ENCODE results near the gene ITIH3. TPM values are rescaled to one million over a fixed set of nuclear protein-coding genes. Genes with fewer than 3 reads are reported as not detected.

ITIH3 gene
- total RNA-seq, 2 experiments from 2014 or later: not detected

- ChIA-PET CTCF (interaction anchor here (0.8 kb wide), 1 partner anchor 280 kb away, joined by 3 read pairs; no protein-coding TSS in a partner anchor), POLR2A (no interaction called here)
Measured at GRCh38 chr3:52792413-52792812, 2.2 kb upstream of the ITIH3 start.

- POLR2A ChIA-PET: no interaction called here
- CTCF ChIA-PET: no interaction called here
Measured at GRCh38 chr3:52792961-52793695, 1.5 kb upstream of the ITIH3 start.

GRCh38 chr3:52793702-52794611 lies 639 bp upstream of the ITIH3 start:
- ChIA-PET POLR2A (no interaction called here), CTCF (interaction anchor here (1.1 kb wide), 1 partner anchor 51 kb away, joined by 3 read pairs; no protein-coding TSS in a partner anchor)

GRCh38 chr3:52795298-52795900 lies 803 bp downstream of the ITIH3 start:
- POLR2A ChIA-PET: no interaction called here
- CTCF ChIA-PET: no interaction called here

- CTCF ChIA-PET: no interaction called here
- POLR2A ChIA-PET: no interaction called here
Measured at GRCh38 chr3:52796411-52796810, 1.8 kb downstream of the ITIH3 start.

- CTCF ChIA-PET: interaction anchor here (0.5 to 1.3 kb wide), 4 partner anchors 15 to 43 kb away, joined by 3 to 4 read pairs (median 3); partner anchors contain the start of gene NEK4
- POLR2A ChIA-PET: no interaction called here
Measured at GRCh38 chr3:52798376-52798977, 3.9 kb downstream of the ITIH3 start.

GRCh38 chr3:52798978-52799476 lies 4.4 kb downstream of the ITIH3 start:
- CTCF ChIA-PET: interaction anchor here (0.8 to 1.3 kb wide), 3 partner anchors 15 to 43 kb away, joined by 3 to 4 read pairs (median 3); partner anchors contain the start of gene NEK4
- POLR2A ChIA-PET: no interaction called here

GRCh38 chr3:52800079-52800478 lies 5.5 kb downstream of the ITIH3 start:
- ChIA-PET CTCF (no interaction called here), POLR2A (no interaction called here)

GRCh38 chr3:52801839-52802238 lies 7.2 kb downstream of the ITIH3 start:
- ChIA-PET CTCF (no interaction called here), POLR2A (no interaction called here)

- ChIA-PET CTCF (no interaction called here), POLR2A (no interaction called here)
Measured at GRCh38 chr3:52805270-52806039, 10.9 kb downstream of the ITIH3 start.

GRCh38 chr3:52809149-52809548 lies 14.6 kb downstream of the ITIH3 start:
- ChIA-PET CTCF (interaction anchor here (1.2 kb wide), 1 partner anchor 8 kb away, joined by 3 read pairs; no protein-coding TSS in a partner anchor), POLR2A (no interaction called here)

GRCh38 chr3:52809662-52810377 lies 15.2 kb downstream of the ITIH3 start:
- ChIA-PET POLR2A (no interaction called here), CTCF (interaction anchor here (1.2 kb wide), 1 partner anchor 9 kb away, joined by 3 read pairs; no protein-coding TSS in a partner anchor)

- CTCF ChIA-PET: no interaction called here
- POLR2A ChIA-PET: no interaction called here
Measured at GRCh38 chr3:52810923-52811322, 16.3 kb downstream of the ITIH3 start.

GRCh38 chr3:52811452-52812011 lies 16.9 kb downstream of the ITIH3 start:
- ChIA-PET CTCF (no interaction called here), POLR2A (no interaction called here)

- POLR2A ChIA-PET: no interaction called here
- CTCF ChIA-PET: no interaction called here
Measured at GRCh38 chr3:52813810-52814209, 19.2 kb downstream of the ITIH3 start.

- ChIA-PET CTCF (no interaction called here), POLR2A (no interaction called here)
Measured at GRCh38 chr3:52816199-52816598, 21.6 kb downstream of the ITIH3 start.

- CTCF ChIA-PET: no interaction called here
- POLR2A ChIA-PET: no interaction called here
Measured at GRCh38 chr3:52816654-52817053, 22.1 kb downstream of the ITIH3 start.

GRCh38 chr3:52817221-52817620 lies 22.6 kb downstream of the ITIH3 start:
- POLR2A ChIA-PET: no interaction called here
- CTCF ChIA-PET: no interaction called here

All from activated CD8-positive, alpha-beta memory T cell treated with anti-CD3 and anti-CD28 coated beads for 36 hours (primary cell).